ENCODE results near the gene LTK.

DNA sequence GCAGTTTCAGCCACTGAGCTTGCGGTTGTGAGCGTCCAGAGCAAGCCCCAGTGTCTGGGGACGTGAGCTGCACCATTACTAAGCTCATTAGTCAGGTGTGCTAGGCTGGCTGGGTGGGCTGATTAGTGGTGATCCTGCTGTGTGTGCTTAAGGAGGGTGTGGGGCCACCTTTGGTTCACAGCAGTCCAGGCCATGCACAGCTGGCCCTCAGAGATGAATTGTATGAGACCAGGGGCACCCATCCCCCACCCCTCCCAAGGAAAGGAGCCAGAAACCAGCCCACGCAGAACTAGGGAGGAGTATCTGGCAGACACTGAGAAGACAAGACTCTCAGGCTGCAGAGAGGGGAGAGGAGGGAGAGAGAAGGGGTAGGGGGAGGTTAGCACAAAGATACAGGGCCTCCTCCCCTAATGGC, 49.2 kb upstream of the LTK start:
- no peak for TF ChIP-seq CTCF (IDR thresholded peaks at IDR 0.05; ENCODE audit: insufficient read depth, low read length)
- TF ChIP-seq, protein P1, sequence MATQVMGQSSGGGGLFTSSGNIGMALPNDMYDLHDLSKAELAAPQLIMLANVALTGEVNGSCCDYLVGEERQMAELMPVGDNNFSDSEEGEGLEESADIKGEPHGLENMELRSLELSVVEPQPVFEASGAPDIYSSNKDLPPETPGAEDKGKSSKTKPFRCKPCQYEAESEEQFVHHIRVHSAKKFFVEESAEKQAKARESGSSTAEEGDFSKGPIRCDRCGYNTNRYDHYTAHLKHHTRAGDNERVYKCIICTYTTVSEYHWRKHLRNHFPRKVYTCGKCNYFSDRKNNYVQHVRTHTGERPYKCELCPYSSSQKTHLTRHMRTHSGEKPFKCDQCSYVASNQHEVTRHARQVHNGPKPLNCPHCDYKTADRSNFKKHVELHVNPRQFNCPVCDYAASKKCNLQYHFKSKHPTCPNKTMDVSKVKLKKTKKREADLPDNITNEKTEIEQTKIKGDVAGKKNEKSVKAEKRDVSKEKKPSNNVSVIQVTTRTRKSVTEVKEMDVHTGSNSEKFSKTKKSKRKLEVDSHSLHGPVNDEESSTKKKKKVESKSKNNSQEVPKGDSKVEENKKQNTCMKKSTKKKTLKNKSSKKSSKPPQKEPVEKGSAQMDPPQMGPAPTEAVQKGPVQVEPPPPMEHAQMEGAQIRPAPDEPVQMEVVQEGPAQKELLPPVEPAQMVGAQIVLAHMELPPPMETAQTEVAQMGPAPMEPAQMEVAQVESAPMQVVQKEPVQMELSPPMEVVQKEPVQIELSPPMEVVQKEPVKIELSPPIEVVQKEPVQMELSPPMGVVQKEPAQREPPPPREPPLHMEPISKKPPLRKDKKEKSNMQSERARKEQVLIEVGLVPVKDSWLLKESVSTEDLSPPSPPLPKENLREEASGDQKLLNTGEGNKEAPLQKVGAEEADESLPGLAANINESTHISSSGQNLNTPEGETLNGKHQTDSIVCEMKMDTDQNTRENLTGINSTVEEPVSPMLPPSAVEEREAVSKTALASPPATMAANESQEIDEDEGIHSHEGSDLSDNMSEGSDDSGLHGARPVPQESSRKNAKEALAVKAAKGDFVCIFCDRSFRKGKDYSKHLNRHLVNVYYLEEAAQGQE (IDR thresholded peaks at IDR 0.05; ENCODE audit: insufficient replicate concordance, low read depth) = no peak
- no peak for TF ChIP-seq GABPA (IDR thresholded peaks at IDR 0.05; ENCODE audit: low read depth)
